SK-N-SH treated with all-trans-retinoic acid at 6 μM for 48 hours (cell line): Measurements from ENCODE around the gene ACTBL2.

ENCODE experiments used
- ATAC-seq: fragments of 200-7000 bp; cut with Tn5 transposase; 3 replicates; pipeline ENCODE4 v1.9.1; 2020; ENCODE audit warnings: mild to moderate bottlenecking, moderate library complexity
- ARNTL ChIP-seq: fragments of 450-650 bp; formaldehyde crosslinking; IDR thresholded peaks from 2 replicates; pipeline ENCODE4 v1.5.0; 2020; ENCODE audit warnings: low read depth, mild to moderate bottlenecking, moderate library complexity, borderline replicate concordance
- BACH2 ChIP-seq: fragments of 250-450 bp; sonication (Bioruptor Pico); IDR thresholded peaks from 2 replicates; pipeline ENCODE4 v1.9.0; 2021; ENCODE audit warnings: mild to moderate bottlenecking, borderline replicate concordance
- CREB5 ChIP-seq: fragments of 250-450 bp; sonication (Bioruptor Pico); IDR thresholded peaks from 2 replicates; pipeline ENCODE4 v1.5.1; 2020; ENCODE audit warnings: low read depth, mild to moderate bottlenecking, moderate library complexity
- CSDC2 ChIP-seq: fragments of 250-450 bp; sonication (Bioruptor Pico); IDR thresholded peaks from 2 replicates; pipeline ENCODE4 v1.5.0; 2020; ENCODE audit warnings: mild to moderate bottlenecking, moderate library complexity
- CSRNP3 ChIP-seq: fragments of 250-450 bp; sonication (Bioruptor Pico); IDR thresholded peaks from 2 replicates; pipeline ENCODE4 v1.5.1; 2021; ENCODE audit warnings: mild to moderate bottlenecking, moderate library complexity
- ESRRG ChIP-seq: fragments of 250-450 bp; sonication (Bioruptor Pico); IDR thresholded peaks from 2 replicates; pipeline ENCODE4 v1.6.1; 2021; ENCODE audit warnings: mild to moderate bottlenecking
- GLIS3 ChIP-seq: fragments of 250-450 bp; sonication (Bioruptor Pico); IDR thresholded peaks from 2 replicates; pipeline ENCODE4 v1.5.0; 2020; ENCODE audit warnings: mild to moderate bottlenecking, moderate library complexity
- ISL1 ChIP-seq: fragments of 250-450 bp; sonication (Bioruptor Pico); IDR thresholded peaks from 2 replicates; pipeline ENCODE4 v2.1.2; 2022; ENCODE audit warnings: mild to moderate bottlenecking, moderate library complexity
- OSR1 ChIP-seq: fragments of 250-450 bp; sonication (Bioruptor Pico); IDR thresholded peaks from 2 replicates; pipeline ENCODE4 v1.8.0; 2022; ENCODE audit warnings: moderate library complexity, mild to moderate bottlenecking, inconsistent platforms
- PATZ1 ChIP-seq: fragments of 250-450 bp; sonication (Bioruptor Pico); IDR thresholded peaks from 2 replicates; pipeline ENCODE4 v1.8.0; 2020; ENCODE audit warnings: mild to moderate bottlenecking, moderate library complexity, borderline replicate concordance
- POU6F1 ChIP-seq: fragments of 250-450 bp; sonication (Bioruptor Pico); IDR thresholded peaks from 2 replicates; pipeline ENCODE4 v1.8.0; 2021; ENCODE audit warnings: low read depth, mild to moderate bottlenecking, moderate library complexity, borderline replicate concordance
- PPARA ChIP-seq: fragments of 250-450 bp; sonication (Bioruptor Pico); IDR thresholded peaks from 2 replicates; pipeline ENCODE4 v1.5.0; 2020; ENCODE audit warnings: mild to moderate bottlenecking, borderline replicate concordance
- RARB ChIP-seq: fragments of 250-450 bp; sonication (Bioruptor Pico); IDR thresholded peaks from 2 replicates; pipeline ENCODE4 v1.8.0; 2021; ENCODE audit warnings: mild to moderate bottlenecking, moderate library complexity
- SNAI2 ChIP-seq: fragments of 250-450 bp; sonication (Bioruptor Pico); IDR thresholded peaks from 2 replicates; pipeline ENCODE4 v1.5.0; 2020; ENCODE audit warnings: mild to moderate bottlenecking, moderate library complexity
- TCF4 ChIP-seq: fragments of 250-450 bp; sonication (Bioruptor Pico); IDR thresholded peaks from 2 replicates; pipeline ENCODE4 v1.8.0; 2021; ENCODE audit warnings: mild to moderate bottlenecking, moderate library complexity, borderline replicate concordance
- TOX ChIP-seq: fragments of 250-450 bp; sonication (Bioruptor Pico); IDR thresholded peaks from 2 replicates; pipeline ENCODE4 v1.8.0; 2021; ENCODE audit warnings: mild to moderate bottlenecking, moderate library complexity, borderline replicate concordance
- TSHZ2 ChIP-seq: fragments of 250-450 bp; sonication (Bioruptor Pico); IDR thresholded peaks from 2 replicates; pipeline ENCODE4 v1.5.0; 2020; ENCODE audit warnings: mild to moderate bottlenecking, moderate library complexity
- ZC3H10 ChIP-seq: fragments of 250-450 bp; sonication (Bioruptor Pico); IDR thresholded peaks from 2 replicates; pipeline ENCODE4 v1.5.1; 2021; ENCODE audit warnings: mild to moderate bottlenecking, moderate library complexity
- ZFP3 ChIP-seq: fragments of 250-450 bp; sonication (Bioruptor Pico); IDR thresholded peaks from 2 replicates; pipeline ENCODE4 v1.5.0; 2020; ENCODE audit warnings: mild to moderate bottlenecking, moderate library complexity
- ZNF565 ChIP-seq: fragments of 450-650 bp; formaldehyde crosslinking; conservative IDR thresholded peaks from 2 replicates; pipeline ENCODE4 v1.5.0; 2020; ENCODE audit warnings: low read depth, mild to moderate bottlenecking, moderate library complexity
- ZNF70 ChIP-seq: fragments of 450-650 bp; formaldehyde crosslinking; IDR thresholded peaks from 2 replicates; pipeline ENCODE4 v1.5.0; 2020; ENCODE audit warnings: mild to moderate bottlenecking, moderate library complexity
- ZNF8 ChIP-seq: fragments of 450-650 bp; formaldehyde crosslinking; IDR thresholded peaks from 2 replicates; pipeline ENCODE4 v1.5.0; 2020; ENCODE audit warnings: mild to moderate bottlenecking, moderate library complexity

The ACTBL2 gene

GRCh38 chr5:57511321-57511720 is 28.7 kb upstream of the ACTBL2 start:
- TF ChIP-seq CSDC2 (CRISPR knock-in tag) (no peak), BACH2 (CRISPR knock-in tag) (no peak), SNAI2 (CRISPR knock-in tag) (no peak), TCF4 (CRISPR knock-in tag) (no peak), ZNF565 (CRISPR knock-in tag) (no peak), ARNTL (no peak), OSR1 (CRISPR knock-in tag) (no peak), CREB5 (CRISPR knock-in tag) (no peak), ZFP3 (no peak), PATZ1 (CRISPR knock-in tag) (no peak), ESRRG (no peak), POU6F1 (CRISPR knock-in tag) (no peak), ZC3H10 (CRISPR knock-in tag) (no peak), TOX (CRISPR knock-in tag) (no peak), TSHZ2 (no peak), RARB (CRISPR knock-in tag) (no peak)
- TF ChIP-seq, all 23 proteins: peak for 0
- no peak for ATAC-seq

GRCh38 chr5:57509501-57510260 is 27.1 kb upstream of the ACTBL2 start:
- no peak for ATAC-seq
- TF ChIP-seq GLIS3 (CRISPR knock-in tag) = no peak
- TF ChIP-seq ZNF8 = no peak
- TF ChIP-seq RARB (CRISPR knock-in tag) = no peak
- no peak for TF ChIP-seq PPARA
- no peak for TF ChIP-seq CSDC2 (CRISPR knock-in tag)
- TF ChIP-seq TSHZ2 = no peak
- no peak for TF ChIP-seq PATZ1 (CRISPR knock-in tag)
- no peak for TF ChIP-seq ZNF70 (CRISPR knock-in tag)
- TF ChIP-seq POU6F1 (CRISPR knock-in tag) = no peak
- no peak for TF ChIP-seq TCF4 (CRISPR knock-in tag)
- no peak for TF ChIP-seq ZC3H10 (CRISPR knock-in tag)
- TF ChIP-seq ISL1 = no peak
- no peak for TF ChIP-seq ESRRG
- no peak for TF ChIP-seq ZFP3
- no peak for TF ChIP-seq CSRNP3 (CRISPR knock-in tag)
- no peak for TF ChIP-seq ZNF565 (CRISPR knock-in tag)
- no peak for TF ChIP-seq BACH2 (CRISPR knock-in tag)
- no peak for TF ChIP-seq OSR1 (CRISPR knock-in tag)
